Measurements from ENCODE around the gene CCDC92.
"Not testable (repeated sequence)": the region's sequence is repeated elsewhere in the genome, so short reads cannot be mapped to it uniquely, and the experiment has no call there.

The CCDC92 gene

DNA sequence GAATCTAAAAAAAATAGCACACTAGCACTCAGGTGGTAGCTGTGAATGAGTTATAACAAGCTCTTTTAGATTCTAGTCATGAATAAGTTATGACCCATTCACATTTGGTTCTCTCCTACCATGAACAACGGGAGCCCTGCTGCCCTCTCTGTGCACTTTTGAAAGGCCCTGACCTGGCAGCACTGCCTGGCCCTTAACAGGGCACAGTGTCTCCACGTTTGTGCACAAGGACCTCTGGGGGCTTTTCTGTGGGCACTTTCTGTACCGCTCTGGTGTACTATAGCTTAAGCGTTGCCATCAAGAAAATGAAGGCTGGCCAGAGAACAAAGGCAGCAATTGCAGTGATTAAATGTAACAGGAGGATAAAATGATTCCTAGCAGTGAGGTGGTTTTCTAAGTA lies 21.2 kb downstream of the CCDC92 start:
- no peak for DNase-seq
- Histone ChIP-seq H3K36me3 (ENCODE audit: control insufficient read depth in 4 of 4, insufficient read depth in 4 of 4, low read length in 3 of 4) (peaks cover 0 to 4% (median 0%) of the 10 kb centered on the region in 4 experiments), H3K4me1 (ENCODE audit: control extremely low read depth in 1 of 4, control insufficient read depth in 4 of 4, insufficient read depth in 4 of 4, low read length in 3 of 4) (no peaks in the 10 kb centered on the region), H3K4me3 (ENCODE audit: control insufficient read depth in 1 of 7, extremely low read depth in 1 of 7, insufficient read depth in 4 of 7, low read depth in 2 of 7, low read length in 6 of 7) (no peak overlapping the region), H3K9me3 (ENCODE audit: control extremely low read depth in 1 of 5, control insufficient read depth in 4 of 5, insufficient read depth in 2 of 5, low read depth in 1 of 5, low read length in 4 of 5) (no peaks in the 10 kb centered on the region), H3K27me3 (replicated peaks in 2 of 5; ENCODE audit: control insufficient read depth in 4 of 5, insufficient read depth in 5 of 5, low read length in 4 of 5) (no peaks in the 10 kb centered on the region), H3K27ac (ENCODE audit: insufficient read depth in 1 of 2, low read depth in 1 of 2, low read length in 2 of 2, poor library complexity in 1 of 2, severe bottlenecking in 2 of 2) (no peak overlapping the region)
- WGBS (ENCODE audit: insufficient coverage), result 100% methylated on average over 3 of the region's 4 CpGs
- ChIA-PET CTCF (no interaction called here), POLR2A (no interaction called here)

DNA sequence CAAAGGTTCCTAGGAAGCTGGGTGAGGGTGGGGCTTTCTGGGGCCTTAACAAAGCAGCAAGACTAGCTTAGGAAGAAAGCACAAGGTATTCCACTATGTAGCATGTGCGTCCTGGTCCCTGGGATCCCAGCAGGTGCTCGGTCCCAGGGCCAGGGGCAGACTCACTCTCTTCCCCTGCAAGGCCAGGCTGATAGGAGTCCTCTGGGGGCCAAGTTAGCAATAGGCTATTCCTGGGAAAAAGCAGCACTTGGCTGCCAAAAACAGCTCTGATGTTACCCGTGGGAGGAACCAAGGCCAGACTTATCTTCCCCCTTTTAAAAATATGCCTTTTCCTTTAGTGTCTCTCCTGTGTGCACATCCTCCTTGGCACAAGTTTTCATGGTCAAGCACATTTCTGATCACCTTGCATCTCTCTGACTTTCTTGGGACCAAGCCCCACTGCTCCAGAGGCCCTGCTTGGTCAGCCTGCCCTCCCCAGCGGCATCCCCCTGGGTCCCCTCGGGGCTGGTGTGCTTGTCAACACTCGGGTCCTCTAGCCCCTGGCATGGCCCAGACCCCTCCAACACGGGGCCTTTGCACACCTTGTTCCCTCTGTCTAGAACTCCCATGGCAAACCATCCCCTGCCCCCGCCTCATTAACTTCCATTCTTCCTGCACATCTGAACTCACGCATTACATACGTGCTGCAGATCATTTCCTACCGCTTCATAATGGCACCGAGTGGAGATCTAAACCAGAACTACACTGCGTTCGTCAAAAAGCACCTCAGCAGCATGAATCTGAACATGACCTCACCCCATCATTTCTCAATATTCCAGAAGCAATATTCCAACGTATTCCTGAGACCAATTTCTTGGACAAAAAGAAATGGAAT lies 21.9 kb downstream of the CCDC92 start:
- Histone ChIP-seq H3K4me1 (ENCODE audit: control extremely low read depth in 1 of 4, control insufficient read depth in 4 of 4, insufficient read depth in 4 of 4, low read length in 3 of 4) (no peaks in the 10 kb centered on the region), H3K4me3 (ENCODE audit: control insufficient read depth in 1 of 7, extremely low read depth in 1 of 7, insufficient read depth in 4 of 7, low read depth in 2 of 7, low read length in 6 of 7) (no peak overlapping the region), H3K9me3 (ENCODE audit: control extremely low read depth in 1 of 5, control insufficient read depth in 4 of 5, insufficient read depth in 2 of 5, low read depth in 1 of 5, low read length in 4 of 5) (no peaks in the 10 kb centered on the region), H3K27me3 (replicated peaks in 2 of 5; ENCODE audit: control insufficient read depth in 4 of 5, insufficient read depth in 5 of 5, low read length in 4 of 5) (no peaks in the 10 kb centered on the region), H3K27ac (ENCODE audit: insufficient read depth in 1 of 2, low read depth in 1 of 2, low read length in 2 of 2, poor library complexity in 1 of 2, severe bottlenecking in 2 of 2) (no peak overlapping the region), H3K36me3 (ENCODE audit: control insufficient read depth in 4 of 4, insufficient read depth in 4 of 4, low read length in 3 of 4) (peaks cover 0 to 4% (median 0%) of the 10 kb centered on the region in 4 experiments)
- POLR2A ChIA-PET, result no interaction called here
- CTCF ChIA-PET, result no interaction called here
- WGBS (ENCODE audit: insufficient coverage), result 97% methylated on average over 14 of the region's 15 CpGs
- DNase-seq, result no peak

DNA sequence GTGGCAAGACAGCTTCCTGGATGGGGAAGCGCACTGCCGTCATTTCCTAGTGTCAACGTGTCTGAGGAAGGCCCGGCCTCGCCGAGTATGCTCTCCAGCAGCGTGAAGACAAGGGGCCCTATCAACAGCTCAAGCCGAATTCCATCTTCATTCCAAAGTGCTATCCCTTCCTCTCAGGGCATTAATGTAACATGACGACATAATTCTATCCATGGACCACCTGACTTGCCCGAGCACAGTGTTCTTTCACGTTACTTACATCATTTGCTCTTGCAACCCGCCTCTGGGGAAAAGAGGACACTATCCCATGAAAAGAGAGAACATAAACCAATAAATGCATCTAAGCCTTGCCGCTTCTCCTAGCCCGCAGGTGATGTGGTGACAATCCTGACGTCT lies 22.9 kb downstream of the CCDC92 start:
- H3K27me3 ChIP-seq (replicated peaks in 2 of 5; ENCODE audit: control insufficient read depth in 4 of 5, insufficient read depth in 5 of 5, low read length in 4 of 5), result no peaks in the 10 kb centered on the region
- DNase-seq, result no peak
- POLR2A ChIA-PET, result no interaction called here

GRCh38 chr12:123948796-123949769 lies 23.5 kb downstream of the CCDC92 start:
- no peak for DNase-seq
- Histone ChIP-seq H3K27ac (ENCODE audit: insufficient read depth in 1 of 2, low read depth in 1 of 2, low read length in 2 of 2, poor library complexity in 1 of 2, severe bottlenecking in 2 of 2) (no peak overlapping the region), H3K4me3 (ENCODE audit: control insufficient read depth in 1 of 7, extremely low read depth in 1 of 7, insufficient read depth in 4 of 7, low read depth in 2 of 7, low read length in 6 of 7) (no peak overlapping the region), H3K36me3 (ENCODE audit: control insufficient read depth in 4 of 4, insufficient read depth in 4 of 4, low read length in 3 of 4) (peaks cover 0 to 12% (median 2%) of the 10 kb centered on the region in 4 experiments), H3K27me3 (replicated peaks in 2 of 5; ENCODE audit: control insufficient read depth in 4 of 5, insufficient read depth in 5 of 5, low read length in 4 of 5) (no peaks in the 10 kb centered on the region), H3K4me1 (ENCODE audit: control extremely low read depth in 1 of 4, control insufficient read depth in 4 of 4, insufficient read depth in 4 of 4, low read length in 3 of 4) (no peaks in the 10 kb centered on the region), H3K9me3 (ENCODE audit: control extremely low read depth in 1 of 5, control insufficient read depth in 4 of 5, insufficient read depth in 2 of 5, low read depth in 1 of 5, low read length in 4 of 5) (no peaks in the 10 kb centered on the region)
- ChIA-PET POLR2A (no interaction called here), CTCF (no interaction called here)
- WGBS (ENCODE audit: insufficient coverage), result 98% methylated on average over 19 of the region's 19 CpGs

More for the DNA sequence above, 22.9 kb downstream of the CCDC92 start:
- Histone ChIP-seq H3K27ac (ENCODE audit: insufficient read depth in 1 of 2, low read depth in 1 of 2, low read length in 2 of 2, poor library complexity in 1 of 2, severe bottlenecking in 2 of 2) (no peak overlapping the region), H3K4me1 (ENCODE audit: control extremely low read depth in 1 of 4, control insufficient read depth in 4 of 4, insufficient read depth in 4 of 4, low read length in 3 of 4) (no peaks in the 10 kb centered on the region), H3K4me3 (ENCODE audit: control insufficient read depth in 1 of 7, extremely low read depth in 1 of 7, insufficient read depth in 4 of 7, low read depth in 2 of 7, low read length in 6 of 7) (no peak overlapping the region), H3K36me3 (ENCODE audit: control insufficient read depth in 4 of 4, insufficient read depth in 4 of 4, low read length in 3 of 4) (peaks cover 0 to 8% (median 2%) of the 10 kb centered on the region in 4 experiments), H3K9me3 (ENCODE audit: control extremely low read depth in 1 of 5, control insufficient read depth in 4 of 5, insufficient read depth in 2 of 5, low read depth in 1 of 5, low read length in 4 of 5) (no peaks in the 10 kb centered on the region)
- 97% methylated on average over 14 of the region's 15 CpGs for whole genome bisulfite sequencing (ENCODE audit: insufficient coverage)
- CTCF ChIA-PET, result no interaction called here

DNA sequence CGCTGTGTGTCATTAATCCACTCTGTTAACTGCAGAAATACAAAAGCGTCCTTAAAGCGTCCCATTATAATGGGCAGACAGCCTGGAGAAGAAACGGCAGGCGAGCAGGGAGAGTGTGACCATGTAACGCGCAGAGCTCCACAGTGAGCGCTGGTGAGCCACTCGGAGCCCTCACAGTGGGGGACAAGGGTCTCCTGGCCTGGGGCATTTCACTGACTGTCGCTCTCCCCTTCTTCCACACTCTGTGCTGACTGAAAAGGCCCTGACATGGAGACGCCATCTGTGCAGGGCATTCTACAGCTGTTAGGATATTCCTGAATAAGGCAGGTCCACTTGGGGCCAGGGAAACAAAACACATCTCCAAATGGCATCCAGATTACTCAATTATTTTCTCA lies 24.2 kb downstream of the CCDC92 start:
- Histone ChIP-seq H3K4me3 (ENCODE audit: control insufficient read depth in 1 of 7, extremely low read depth in 1 of 7, insufficient read depth in 4 of 7, low read depth in 2 of 7, low read length in 6 of 7) (no peak overlapping the region), H3K9me3 (ENCODE audit: control extremely low read depth in 1 of 5, control insufficient read depth in 4 of 5, insufficient read depth in 2 of 5, low read depth in 1 of 5, low read length in 4 of 5) (no peaks in the 10 kb centered on the region), H3K27me3 (replicated peaks in 2 of 5; ENCODE audit: control insufficient read depth in 4 of 5, insufficient read depth in 5 of 5, low read length in 4 of 5) (no peaks in the 10 kb centered on the region), H3K27ac (ENCODE audit: insufficient read depth in 1 of 2, low read depth in 1 of 2, low read length in 2 of 2, poor library complexity in 1 of 2, severe bottlenecking in 2 of 2) (no peak overlapping the region), H3K4me1 (ENCODE audit: control extremely low read depth in 1 of 4, control insufficient read depth in 4 of 4, insufficient read depth in 4 of 4, low read length in 3 of 4) (no peaks in the 10 kb centered on the region), H3K36me3 (ENCODE audit: control insufficient read depth in 4 of 4, insufficient read depth in 4 of 4, low read length in 3 of 4) (peaks cover 0 to 17% (median 5%) of the 10 kb centered on the region in 4 experiments)
- no peak for DNase-seq
- 98% methylated on average over 11 of the region's 11 CpGs for WGBS (ENCODE audit: insufficient coverage)
- ChIA-PET POLR2A (no interaction called here), CTCF (no interaction called here)

DNA sequence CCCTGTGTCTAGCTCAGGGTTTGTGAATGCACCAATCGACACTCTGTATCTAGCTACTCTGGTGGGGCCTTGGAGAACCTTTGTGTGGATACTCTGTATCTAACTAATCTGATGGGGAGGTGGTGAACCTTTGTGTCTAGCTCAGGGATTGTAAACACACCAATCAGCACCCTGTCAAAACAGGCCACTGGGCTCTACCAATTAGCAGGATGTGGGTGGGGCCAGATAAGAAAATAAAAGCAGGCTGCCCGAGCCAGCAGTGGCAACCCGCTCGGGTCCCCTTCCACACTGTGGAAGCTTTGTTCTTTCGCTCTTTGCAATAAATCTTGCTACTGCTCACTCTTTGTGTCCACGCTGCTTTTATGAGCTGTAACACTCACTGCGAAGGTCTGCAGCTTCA lies 25.1 kb downstream of the CCDC92 start:
- CTCF ChIA-PET, result not testable (repeated sequence)
- H3K36me3 ChIP-seq (ENCODE audit: control insufficient read depth in 4 of 4, insufficient read depth in 4 of 4, low read length in 3 of 4), result peaks cover 2 to 26% (median 13%) of the 10 kb centered on the region in 4 experiments

More for the DNA sequence above, 25.1 kb downstream of the CCDC92 start:
- H3K27me3 ChIP-seq (replicated peaks in 2 of 5; ENCODE audit: control insufficient read depth in 4 of 5, insufficient read depth in 5 of 5, low read length in 4 of 5); POLR2A ChIA-PET; H3K4me1 ChIP-seq (ENCODE audit: control extremely low read depth in 1 of 4, control insufficient read depth in 4 of 4, insufficient read depth in 4 of 4, low read length in 3 of 4); DNase-seq; H3K9me3 ChIP-seq (ENCODE audit: control extremely low read depth in 1 of 5, control insufficient read depth in 4 of 5, insufficient read depth in 2 of 5, low read depth in 1 of 5, low read length in 4 of 5); H3K4me3 ChIP-seq (ENCODE audit: control insufficient read depth in 1 of 7, extremely low read depth in 1 of 7, insufficient read depth in 4 of 7, low read depth in 2 of 7, low read length in 6 of 7); H3K27ac ChIP-seq (ENCODE audit: insufficient read depth in 1 of 2, low read depth in 1 of 2, low read length in 2 of 2, poor library complexity in 1 of 2, severe bottlenecking in 2 of 2): not testable (repeated sequence)
- WGBS (ENCODE audit: insufficient coverage), result 100% methylated on average over 3 of the region's 7 CpGs
